ENCODE results near the gene ZNF200. TPM values are rescaled to one million over a fixed set of nuclear protein-coding genes. Genes with fewer than 3 reads are reported as not detected.
A peak's percentile ranks its signal among the peaks of the same experiment; 100 is the strongest.

The ZNF200 gene
- polyA plus RNA-seq, 1 of the 3 experiments (the other 2 are of a cell fraction) = 2.8 TPM

GRCh38 chr16:3183445-3184139 is 51.4 kb downstream of the ZNF200 start:
- POLR2A ChIA-PET = interaction anchor here (0.6 to 0.7 kb wide), 2 partner anchors 25 to 35 kb away, joined by 3 read pairs; no protein-coding TSS in a partner anchor
- no peak for TF ChIP-seq CTCF (IDR thresholded peaks at IDR 0.05)
- TF ChIP-seq IRF3 (IDR thresholded peaks at IDR 0.05; ENCODE audit: low read depth, low read length) = no peak
- no peak for TF ChIP-seq USF2 (IDR thresholded peaks at IDR 0.05; ENCODE audit: borderline replicate concordance, low read depth, low read length)
- TF ChIP-seq NRF1 (IDR thresholded peaks at IDR 0.05; ENCODE audit: low read depth, low read length) = no peak
- no peak for TF ChIP-seq JUND (IDR thresholded peaks at IDR 0.05)
- TF ChIP-seq GATA2 (CRISPR knock-in tag; IDR thresholded peaks at IDR 0.05) = no peak
- TF ChIP-seq TEAD4 (IDR thresholded peaks at IDR 0.05; ENCODE audit: borderline replicate concordance, insufficient read depth) = no peak
- no peak for TF ChIP-seq FOXM1 (IDR thresholded peaks at IDR 0.05; ENCODE audit: low read depth)
- TF ChIP-seq TAF1 (IDR thresholded peaks at IDR 0.05; ENCODE audit: borderline replicate concordance, low read depth, low read length) = no peak
- TF ChIP-seq EP300 (IDR thresholded peaks at IDR 0.05; ENCODE audit: borderline replicate concordance in 1 of 2, low read depth in 1 of 2, low read length in 1 of 2) = no peak
- TF ChIP-seq CHD2 (IDR thresholded peaks at IDR 0.05; ENCODE audit: low read length, partially characterized antibody) = no peak
- TF ChIP-seq FOXJ3 (CRISPR knock-in tag; IDR thresholded peaks at IDR 0.05) = no peak
- no peak for TF ChIP-seq SMC3 (IDR thresholded peaks at IDR 0.05; ENCODE audit: low read depth, low read length)
- TF ChIP-seq TCF12 (IDR thresholded peaks at IDR 0.05) = no peak
- TF ChIP-seq REST (IDR thresholded peaks at IDR 0.05; ENCODE audit: low read depth, low read length) = no peak
- no peak for TF ChIP-seq MEF2A (IDR thresholded peaks at IDR 0.05; ENCODE audit: borderline replicate concordance, low read depth)
- TF ChIP-seq NFIC (IDR thresholded peaks at IDR 0.05; ENCODE audit: borderline replicate concordance) = no peak
- no peak for TF ChIP-seq POLR2AphosphoS5 (IDR thresholded peaks at IDR 0.05; ENCODE audit: low read depth, low read length)
- H2AFZ ChIP-seq (ENCODE audit: low read depth) = peak overlapping the region; percentile 74; the same call in 1 of the 2 replicates
- no peak overlapping the region; the same call in 1 of the 2 replicates for H3K9ac ChIP-seq
- DNase-seq = no peak
- no peaks in the 10 kb centered on the region for H3K9me3 ChIP-seq
- H4K20me1 ChIP-seq (ENCODE audit: insufficient read depth) = no peaks in the 10 kb centered on the region
- H3K4me1 ChIP-seq (ENCODE audit: control insufficient read depth in 1 of 2, insufficient read depth in 2 of 2, low read depth in 1 of 2, low read length in 1 of 2) = peaks cover 0 to 12% of the 10 kb centered on the region in 2 experiments; a peak in 2 of 4 replicates
- WGBS (ENCODE audit: low lambda C conversion rate) = 2% methylated on average over 30 of the region's 42 CpGs
- no peaks in the 10 kb centered on the region for H3K79me2 ChIP-seq (ENCODE audit: insufficient read depth)
- peak overlapping the region; percentile 52 to 66 for H3K4me3 ChIP-seq (ENCODE audit: low read depth in 2 of 2, low read length in 1 of 2)
- peaks cover 50% of the 10 kb centered on the region for H3K27me3 ChIP-seq (ENCODE audit: insufficient read depth)
- no peaks in the 10 kb centered on the region for H3K9me2 ChIP-seq
- H3K27ac ChIP-seq (ENCODE audit: low read depth in 2 of 2, low read length in 1 of 2) = no peak overlapping the region
- CTCF ChIA-PET = interaction anchor here (0.5 to 2.9 kb wide), 13 partner anchors 10 to 316 kb away, joined by 3 to 12 read pairs (median 4); no protein-coding TSS in a partner anchor
- H3F3A ChIP-seq (replicated peaks; ENCODE audit: insufficient read depth) = peaks cover 23% of the 10 kb centered on the region
- no peaks in the 10 kb centered on the region for H3K36me3 ChIP-seq (replicated peaks in 1 of 2; ENCODE audit: control insufficient read depth in 1 of 2, insufficient read depth in 2 of 2, low read length in 1 of 2)
- peak overlapping the region; percentile 93 for H3K4me2 ChIP-seq
